HG03280 (cell line): ENCODE data around the gene PC.
"Not testable (repeated sequence)": the region's sequence is repeated elsewhere in the genome, so short reads cannot be mapped to it uniquely, and the experiment has no call there.

ENCODE experiments used
- ATAC-seq: cut with Tn5 transposase; IDR thresholded peaks from one replicate; pipeline ENCODE4 v1.9.1; 2021; ENCODE audit warnings: mild to moderate bottlenecking, moderate library complexity; ENCODE audit not compliant: unreplicated experiment

Gene PC

DNA sequence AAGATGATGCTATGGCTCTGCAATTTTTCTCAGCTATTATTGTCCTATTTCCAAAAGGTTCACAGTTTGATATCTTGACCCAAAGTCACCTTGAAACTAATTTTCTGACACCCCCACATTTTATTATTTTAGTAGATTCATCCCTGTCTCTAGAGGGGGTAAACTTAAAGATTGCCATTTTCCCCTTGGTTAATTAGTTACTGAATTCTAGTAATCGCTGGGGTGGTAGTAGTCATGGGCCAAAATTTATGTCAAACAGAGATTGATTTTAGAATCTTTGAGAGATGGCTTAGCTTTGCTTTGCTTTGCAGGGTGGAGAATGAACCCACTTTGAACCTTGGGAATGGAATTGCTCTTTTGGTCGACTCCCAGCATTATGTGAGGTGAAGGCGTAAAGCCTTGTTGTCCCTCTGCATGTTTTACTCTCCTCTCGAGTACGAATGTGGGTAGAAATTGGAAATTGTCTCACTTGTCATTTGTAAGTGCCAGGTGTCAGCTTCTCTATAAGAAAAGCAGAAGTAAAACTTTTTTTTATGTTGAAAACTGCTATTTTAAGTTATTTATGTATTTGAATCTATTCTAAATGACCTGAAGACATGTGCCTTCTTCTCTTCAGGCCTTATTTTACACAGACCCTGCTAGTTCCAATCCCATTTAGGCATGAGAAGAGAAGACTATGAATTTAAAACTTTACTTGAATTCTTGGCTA lies 157.3 kb downstream of the PC start:
- no peak for ATAC-seq

GRCh38 chr11:66799815-66800214 lies 158.4 kb downstream of the PC start:
- not testable (repeated sequence) for ATAC-seq
